ENCODE measurements around the gene SLC13A3. TPM values are rescaled to one million over a fixed set of nuclear protein-coding genes. Genes with fewer than 3 reads are reported as not detected.

SLC13A3 gene
- total and polyA plus RNA-seq, 2 donors (not counting 3 experiments of a cell fraction or from before 2014, with no cell fraction given): 0.11 to 0.40 TPM

GRCh38 chr20:46648903-46649649, 2.2 kb downstream of the SLC13A3 start:
- H3K9me1 ChIP-seq (replicated peaks; ENCODE audit: control insufficient read depth, extremely low read depth, insufficient read depth, low read length): no peaks in the 10 kb centered on the region
- H3K79me2 ChIP-seq (ENCODE audit: control insufficient read depth, insufficient read depth, low read length): no peaks in the 10 kb centered on the region
- no peaks in the 10 kb centered on the region for H4K20me1 ChIP-seq (replicated peaks; ENCODE audit: control insufficient read depth, extremely low read depth, insufficient read depth, low read length)
- TF ChIP-seq GATA2 (IDR thresholded peaks at IDR 0.05; ENCODE audit: insufficient read depth, insufficient read length, low read depth, low read length) (no peak), FOS (IDR thresholded peaks at IDR 0.05; ENCODE audit: borderline replicate concordance, insufficient read depth, low read length) (no peak), POLR2A (IDR thresholded peaks at IDR 0.05; ENCODE audit: low read depth, low read length) (no peak), CTCF (IDR thresholded peaks at IDR 0.05; ENCODE audit: extremely low read depth in 1 of 2, insufficient read depth in 1 of 2, low read depth in 1 of 2, low read length in 2 of 2) (no peak), MYC (IDR thresholded peaks at IDR 0.05; ENCODE audit: low read depth, low read length) (no peak), MAX (IDR thresholded peaks at IDR 0.05; ENCODE audit: insufficient read depth, insufficient read length) (no peak), JUN (IDR thresholded peaks at IDR 0.05; ENCODE audit: borderline replicate concordance, insufficient read depth, insufficient read length, low read depth) (no peak), EZH2 (IDR thresholded peaks at IDR 0.05; ENCODE audit: borderline replicate concordance, low read depth, low read length, severe bottlenecking) (no peak), POLR2AphosphoS5 (IDR thresholded peaks at IDR 0.05; ENCODE audit: insufficient read depth, low read depth, low read length) (no peak)
- intact Hi-C loops (cut with micrococcal nuclease) (no loop called here), dilution Hi-C loops (cut with MboI; ENCODE audit: extremely low pct_ligation_motif_present, low sequenced_read_pairs) (no loop called here)
- no TSS peak for BruUV-seq (replicated peaks)
- POLR2A ChIA-PET: no interaction called here
- FAIRE-seq (no peak), DNase-seq (ENCODE audit: low read depth, low spot score) (no peak)
- H3K9ac ChIP-seq (replicated peaks; ENCODE audit: extremely low read depth, insufficient read depth, low read length): no peak overlapping the region
- CTCF ChIA-PET: interaction anchor here (1.2 to 1.4 kb wide), 2 partner anchors 15 to 31 kb away, joined by 3 read pairs; no protein-coding TSS in a partner anchor
- H3K36me3 ChIP-seq (ENCODE audit: control insufficient read depth in 2 of 2, extremely low read depth in 1 of 2, insufficient read depth in 2 of 2, low read length in 2 of 2): no peaks in the 10 kb centered on the region
- no peak overlapping the region for H3K27ac ChIP-seq (ENCODE audit: insufficient read depth, low read depth, low read length)
- H2AFZ ChIP-seq (ENCODE audit: low read depth, low read length): no peak overlapping the region
- H3K4me1 ChIP-seq (ENCODE audit: control insufficient read depth, extremely low read depth, insufficient read depth, low read length): no peaks in the 10 kb centered on the region
- H3K27me3 ChIP-seq (ENCODE audit: control insufficient read depth in 2 of 2, insufficient read depth in 2 of 2, low read length in 2 of 2): peaks cover 3 to 16% of the 10 kb centered on the region in 2 experiments
- no peak overlapping the region for H3K4me3 ChIP-seq (replicated peaks in 1 of 3; ENCODE audit: insufficient read depth in 1 of 3, low read depth in 1 of 3, low read length in 3 of 3)
- H3K4me2 ChIP-seq (ENCODE audit: insufficient read depth, low read length): no peak overlapping the region
- no peaks in the 10 kb centered on the region for H3K9me3 ChIP-seq (replicated peaks; ENCODE audit: control insufficient read depth, insufficient read depth, low read length)
